Measurements from ENCODE around the gene TBC1D9. TPM values are rescaled to one million over a fixed set of nuclear protein-coding genes. Genes with fewer than 3 reads are reported as not detected.

Gene TBC1D9
- total and polyA plus RNA-seq, 2 donors (not counting 1 experiment from before 2014, with no cell fraction given) = 48.9 to 235 TPM

- no CpG with 5 or more reads among the region's 3 CpGs for WGBS (ENCODE audit: insufficient coverage)
- DNase-seq = no peak
- intact Hi-C loops (cut with micrococcal nuclease) = no loop called here
These were observed 135.0 kb downstream of the TBC1D9 start for GRCh38 chr4:140621161-140621560.

More at GRCh38 chr4:140621161-140621560, 135.0 kb downstream of the TBC1D9 start:
- Mint-ChIP-seq H3K27ac (no peak overlapping the region), H3K4me1 (no peaks in the 10 kb centered on the region), H3K27me3 (no peaks in the 10 kb centered on the region), H3K9me3 (ENCODE audit: insufficient read depth) (no peaks in the 10 kb centered on the region), H3K4me3 (no peak overlapping the region)
- H3K27ac ChIP-seq (ENCODE audit: low read length in 2 of 2) = no peak overlapping the region
- POLR2A ChIA-PET = no interaction called here
- H3K4me2 ChIP-seq (replicated peaks; ENCODE audit: low read depth, low read length, poor library complexity, severe bottlenecking) = no peak overlapping the region
- H2AFZ ChIP-seq (ENCODE audit: insufficient read depth, low read depth, low read length, poor library complexity, severe bottlenecking) = no peak overlapping the region
- no peaks in the 10 kb centered on the region for H3K27me3 ChIP-seq (replicated peaks in 1 of 4; ENCODE audit: control extremely low read depth in 1 of 4, control insufficient read depth in 3 of 4, insufficient read depth in 4 of 4, low read length in 3 of 4)
- no peaks in the 10 kb centered on the region for H3K9me3 ChIP-seq (ENCODE audit: control extremely low read depth in 1 of 3, control insufficient read depth in 2 of 3, insufficient read depth in 1 of 3, low read length in 2 of 3)
- CTCF ChIA-PET = interaction anchor here (1.2 to 1.8 kb wide), 2 partner anchors 230 to 261 kb away, joined by 3 to 12 read pairs; no protein-coding TSS in a partner anchor
- H3K79me2 ChIP-seq (ENCODE audit: control insufficient read depth, insufficient read depth, low read length) = no peaks in the 10 kb centered on the region
- TF ChIP-seq EZH2 (IDR thresholded peaks at IDR 0.05; ENCODE audit: borderline replicate concordance, insufficient read depth, low read depth, low read length, poor library complexity, severe bottlenecking) (no peak), CTCF (IDR thresholded peaks at IDR 0.05) (no peak)
- no peak for ATAC-seq (ENCODE audit: low read depth)
- no peaks in the 10 kb centered on the region for H3K4me1 ChIP-seq (ENCODE audit: control insufficient read depth in 2 of 2, insufficient read depth in 2 of 2, low read length in 2 of 2)
- no peak overlapping the region for H3K4me3 ChIP-seq (ENCODE audit: control extremely low read depth in 1 of 5, extremely low read depth in 1 of 5, insufficient read depth in 1 of 5, low read depth in 2 of 5, low read length in 4 of 5)
- H3K9ac ChIP-seq (ENCODE audit: low read length) = no peak overlapping the region
- peaks cover 0 to 42% of the 10 kb centered on the region in 2 experiments for H3K36me3 ChIP-seq (replicated peaks in 1 of 2; ENCODE audit: control extremely low read depth in 1 of 2, control insufficient read depth in 1 of 2, extremely low read depth in 1 of 2, insufficient read depth in 2 of 2, low read length in 1 of 2)
- no peaks in the 10 kb centered on the region for H4K20me1 ChIP-seq (ENCODE audit: control insufficient read depth, insufficient read depth, low read length, poor library complexity, severe bottlenecking)

Measured in B cell (primary cell).